CD4-positive, alpha-beta T cell treated with Interleukin-4 for 4 hours (primary cell): Measurements from ENCODE around the gene CD247.

Experiments used
- DNase-seq: peaks from one replicate; pipeline ENCODE4 v3.0.0-alpha.2; 2020

CD247 gene

GRCh38 chr1:167434306-167434705, 84.0 kb downstream of the CD247 start:
- DNase-seq, result no peak

- no peak for DNase-seq
Observed at GRCh38 chr1:167433884-167434283, 84.4 kb downstream of the CD247 start.

GRCh38 chr1:167432780-167433179, 85.5 kb downstream of the CD247 start:
- DNase-seq, result no peak

- DNase-seq, result no peak
Observed at GRCh38 chr1:167431909-167432650, 86.2 kb downstream of the CD247 start.

GRCh38 chr1:167431261-167431908, 86.9 kb downstream of the CD247 start:
- no peak for DNase-seq

- DNase-seq, result no peak
Observed at GRCh38 chr1:167430849-167431242, 87.5 kb downstream of the CD247 start.

GRCh38 chr1:167430134-167430848, 88.0 kb downstream of the CD247 start:
- no peak for DNase-seq

- DNase-seq, result no peak
Observed at GRCh38 chr1:167429612-167430011, 88.7 kb downstream of the CD247 start.

GRCh38 chr1:167428395-167428794, 89.9 kb downstream of the CD247 start:
- peak; percentile 45 for DNase-seq

- DNase-seq, result no peak
Observed at GRCh38 chr1:167427848-167428247, 90.5 kb downstream of the CD247 start.

GRCh38 chr1:167426716-167427115, 91.6 kb downstream of the CD247 start:
- no peak for DNase-seq

GRCh38 chr1:167425482-167425881, 92.8 kb downstream of the CD247 start:
- DNase-seq, result no peak

GRCh38 chr1:167423684-167424619, 94.4 kb downstream of the CD247 start:
- no peak for DNase-seq

- DNase-seq, result no peak
Observed at GRCh38 chr1:167420510-167420909, 97.8 kb downstream of the CD247 start.

GRCh38 chr1:167419245-167419644, 99.1 kb downstream of the CD247 start:
- no peak for DNase-seq

- no peak for DNase-seq
Observed at GRCh38 chr1:167418391-167418790, 99.9 kb downstream of the CD247 start.

GRCh38 chr1:167416506-167416905, 101.8 kb downstream of the CD247 start:
- no peak for DNase-seq

GRCh38 chr1:167413328-167413727, 105.0 kb downstream of the CD247 start:
- no peak for DNase-seq

GRCh38 chr1:167412920-167413319, 105.4 kb downstream of the CD247 start:
- no peak for DNase-seq

GRCh38 chr1:167412072-167412471, 106.3 kb downstream of the CD247 start:
- DNase-seq, result no peak

- DNase-seq, result no peak
Observed at GRCh38 chr1:167409183-167409582, 109.1 kb downstream of the CD247 start.

- DNase-seq, result no peak
Observed at GRCh38 chr1:167408355-167408754, 110.0 kb downstream of the CD247 start.

GRCh38 chr1:167404908-167405307, 113.4 kb downstream of the CD247 start:
- DNase-seq, result no peak
